HepG2 (cell line): ENCODE measurements around the gene TH. TPM values are rescaled to one million over a fixed set of nuclear protein-coding genes. Genes with fewer than 3 reads are reported as not detected.

ENCODE experiments used
- ESRRA ChIP-seq: sonication (generic); formaldehyde crosslinking; IDR thresholded peaks from 2 replicates; pipeline ENCODE4 v1.5.1; 2020; ENCODE audit warnings: mild to moderate bottlenecking, low read depth, missing genetic modification reagents
- GZF1 ChIP-seq: sonication (generic); formaldehyde crosslinking; IDR thresholded peaks from 2 replicates; pipeline ENCODE4 v1.5.1; 2020; ENCODE audit warnings: mild to moderate bottlenecking, missing genetic modification reagents
- HMG20A ChIP-seq: IDR thresholded peaks from 2 replicates; pipeline ENCODE4 v1.6.1; 2016; ENCODE audit warnings: borderline replicate concordance
- HNRNPL ChIP-seq: fragments of 200-400 bp; formaldehyde crosslinking; IDR thresholded peaks from 2 replicates; pipeline ENCODE4 v1.6.1; 2017; ENCODE audit warnings: mild to moderate bottlenecking, low read depth, low read length
- JDP2 ChIP-seq: sonication (generic); formaldehyde crosslinking; IDR thresholded peaks from 2 replicates; pipeline ENCODE4 v1.8.1; 2022; ENCODE audit warnings: missing genetic modification reagents, borderline replicate concordance
- KLF6 ChIP-seq: IDR thresholded peaks from 2 replicates; pipeline ENCODE4 v1.8.0; 2016; ENCODE audit warnings: missing biosample characterization, missing genetic modification reagents
- MIXL1 ChIP-seq: IDR thresholded peaks from 2 replicates; pipeline ENCODE4 v1.6.1; 2016
- MTF1 ChIP-seq: sonication (generic); formaldehyde crosslinking; IDR thresholded peaks from 2 replicates; pipeline ENCODE4 v1.5.0; 2020; ENCODE audit warnings: missing genetic modification reagents
- MZF1 ChIP-seq: sonication (generic); formaldehyde crosslinking; IDR thresholded peaks from 2 replicates; pipeline ENCODE4 v1.8.1; 2023; ENCODE audit warnings: mild to moderate bottlenecking, missing genetic modification reagents, borderline replicate concordance
- NONO ChIP-seq, 2 experiments: fragments of 450-650 bp in 1 of 2; sonication (generic) in 1 of 2; formaldehyde crosslinking in 1 of 2; IDR thresholded peaks in 1 of 2; conservative IDR thresholded peaks in 1 of 2; 2 replicates each; pipeline versions ENCODE4 v1.6.1 to v1.8.0; 2017 to 2022; ENCODE audit warnings: mild to moderate bottlenecking in 1 of 2, missing genetic modification reagents in 1 of 2, moderate library complexity in 1 of 2
- NR2F2 ChIP-seq: IDR thresholded peaks from 2 replicates; pipeline ENCODE4 v1.6.1; 2012; ENCODE audit warnings: low read depth, inconsistent platforms, borderline replicate concordance
- SNAI1 ChIP-seq: sonication (generic); formaldehyde crosslinking; IDR thresholded peaks from 2 replicates; pipeline ENCODE4 v1.5.0; 2020; ENCODE audit warnings: mild to moderate bottlenecking, missing genetic modification reagents, borderline replicate concordance
- SP140L ChIP-seq: sonication (generic); formaldehyde crosslinking; IDR thresholded peaks from 2 replicates; pipeline ENCODE4 v1.4.0; 2020; ENCODE audit warnings: missing genetic modification reagents, borderline replicate concordance
- SP5 ChIP-seq: IDR thresholded peaks from 2 replicates; pipeline ENCODE4 v1.6.1; 2016; ENCODE audit warnings: low read depth, borderline replicate concordance
- TMF1 ChIP-seq: sonication (generic); formaldehyde crosslinking; IDR thresholded peaks from 2 replicates; pipeline ENCODE4 v1.8.1; 2022; ENCODE audit warnings: low read depth, missing genetic modification reagents
- ZFP1 ChIP-seq: IDR thresholded peaks from 2 replicates; pipeline ENCODE4 v1.6.1; 2016
- ZMYM4 ChIP-seq: sonication (generic); formaldehyde crosslinking; IDR thresholded peaks from 2 replicates; pipeline ENCODE4 v1.8.1; 2023; ENCODE audit warnings: mild to moderate bottlenecking, missing genetic modification reagents
- ZNF496 ChIP-seq: sonication (generic); formaldehyde crosslinking; IDR thresholded peaks from 2 replicates; pipeline ENCODE4 v1.8.1; 2023; ENCODE audit warnings: mild to moderate bottlenecking, moderate library complexity, missing genetic modification reagents; ENCODE audit not compliant: insufficient replicate concordance
- ZNF746 ChIP-seq: sonication (generic); formaldehyde crosslinking; IDR thresholded peaks from 2 replicates; pipeline ENCODE4 v1.8.0; 2022; ENCODE audit warnings: mild to moderate bottlenecking, missing genetic modification reagents
- ZSCAN20 ChIP-seq: sonication (generic); formaldehyde crosslinking; IDR thresholded peaks from 2 replicates; pipeline ENCODE4 v1.4.0; 2020; ENCODE audit warnings: missing genetic modification reagents, mild to moderate bottlenecking, borderline replicate concordance
- ZSCAN9 ChIP-seq: IDR thresholded peaks from 2 replicates; pipeline ENCODE4 v1.6.1; 2016; ENCODE audit warnings: borderline replicate concordance
- polyA plus RNA-seq, 8 experiments: library from polyadenylated mRNA; depleted of rRNA in 3 of 8; stranded (reverse) in 7 of 8; unstranded in 1 of 8; fragments of >200 nt; fragmentation: Illumina TruSeq in 4 of 8; extraction: Trizol in 4 of 8; gene quantifications; 2 replicates each; pipeline versions ENCODE4 v1.2.1 to v1.2.3, GENCODE V29; 2011 to 2016; ENCODE audit warnings: low read depth in 4 of 8, missing spikeins in 1 of 8, mixed read lengths in 1 of 8; ENCODE audit not compliant: insufficient read depth in 1 of 8
- total RNA-seq, 5 experiments: library from RNA; depleted of rRNA; stranded (reverse); fragments of >200 nt; fragmentation: Illumina TruSeq; extraction: Trizol; gene quantifications; 2 replicates each; pipeline ENCODE4 v1.2.3, GENCODE V29; 2016; ENCODE audit warnings: low read depth in 1 of 5
- TF ChIP-seq, protein P1 (sequence below): sonication (generic); formaldehyde crosslinking; IDR thresholded peaks from 2 replicates; pipeline ENCODE4 v1.4.0; 2020; ENCODE audit warnings: missing genetic modification reagents, borderline replicate concordance
- TF ChIP-seq, protein P2 (sequence below): sonication (generic); formaldehyde crosslinking; IDR thresholded peaks from 2 replicates; pipeline ENCODE4 v1.5.0; 2020; ENCODE audit warnings: mild to moderate bottlenecking, missing genetic modification reagents
- TF ChIP-seq, protein P3 (sequence below): sonication (generic); formaldehyde crosslinking; IDR thresholded peaks from 2 replicates; pipeline ENCODE4 v1.4.0; 2020; ENCODE audit warnings: missing genetic modification reagents, mild to moderate bottlenecking, borderline replicate concordance

Gene TH
- total and polyA plus RNA-seq, 2 of the 13 experiments (the other 11 are each of a cell fraction or from before 2014, with no cell fraction given): 0.36 TPM; not detected in 1

DNA sequence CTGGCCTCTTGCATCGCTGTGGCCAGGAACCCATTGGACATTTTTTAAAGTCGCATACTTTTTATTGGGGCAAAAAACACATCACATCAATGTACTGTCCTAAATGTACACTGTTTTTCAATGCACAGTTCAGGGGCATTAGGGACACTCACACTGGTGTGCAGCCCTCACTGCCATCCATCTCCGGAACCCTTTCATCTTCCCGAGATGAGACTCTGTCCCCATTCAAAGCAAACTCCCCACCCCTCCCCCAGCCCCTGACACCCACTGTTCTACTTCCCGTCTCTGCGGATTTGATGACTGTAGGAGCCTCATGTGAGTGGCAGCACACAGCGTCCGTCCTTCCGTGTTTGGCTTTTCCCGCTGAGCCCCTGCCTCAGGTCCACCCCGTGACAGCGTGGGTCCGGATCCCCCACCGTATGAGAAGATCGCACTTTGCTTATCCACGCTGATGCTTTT lies 41.8 kb upstream of the TH start (continued):
- TF ChIP-seq, protein P1, sequence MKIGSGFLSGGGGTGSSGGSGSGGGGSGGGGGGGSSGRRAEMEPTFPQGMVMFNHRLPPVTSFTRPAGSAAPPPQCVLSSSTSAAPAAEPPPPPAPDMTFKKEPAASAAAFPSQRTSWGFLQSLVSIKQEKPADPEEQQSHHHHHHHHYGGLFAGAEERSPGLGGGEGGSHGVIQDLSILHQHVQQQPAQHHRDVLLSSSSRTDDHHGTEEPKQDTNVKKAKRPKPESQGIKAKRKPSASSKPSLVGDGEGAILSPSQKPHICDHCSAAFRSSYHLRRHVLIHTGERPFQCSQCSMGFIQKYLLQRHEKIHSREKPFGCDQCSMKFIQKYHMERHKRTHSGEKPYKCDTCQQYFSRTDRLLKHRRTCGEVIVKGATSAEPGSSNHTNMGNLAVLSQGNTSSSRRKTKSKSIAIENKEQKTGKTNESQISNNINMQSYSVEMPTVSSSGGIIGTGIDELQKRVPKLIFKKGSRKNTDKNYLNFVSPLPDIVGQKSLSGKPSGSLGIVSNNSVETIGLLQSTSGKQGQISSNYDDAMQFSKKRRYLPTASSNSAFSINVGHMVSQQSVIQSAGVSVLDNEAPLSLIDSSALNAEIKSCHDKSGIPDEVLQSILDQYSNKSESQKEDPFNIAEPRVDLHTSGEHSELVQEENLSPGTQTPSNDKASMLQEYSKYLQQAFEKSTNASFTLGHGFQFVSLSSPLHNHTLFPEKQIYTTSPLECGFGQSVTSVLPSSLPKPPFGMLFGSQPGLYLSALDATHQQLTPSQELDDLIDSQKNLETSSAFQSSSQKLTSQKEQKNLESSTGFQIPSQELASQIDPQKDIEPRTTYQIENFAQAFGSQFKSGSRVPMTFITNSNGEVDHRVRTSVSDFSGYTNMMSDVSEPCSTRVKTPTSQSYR (CRISPR knock-in tag): peak; percentile 98
- TF ChIP-seq ZFP1 (CRISPR knock-in tag): peak; percentile 62
- no peak for TF ChIP-seq SP140L
- peak; percentile 37; the same call in 1 of the 2 replicates for TF ChIP-seq ZNF746 (CRISPR knock-in tag)
- no peak for TF ChIP-seq ZSCAN20 (CRISPR knock-in tag)
- TF ChIP-seq, protein P2, sequence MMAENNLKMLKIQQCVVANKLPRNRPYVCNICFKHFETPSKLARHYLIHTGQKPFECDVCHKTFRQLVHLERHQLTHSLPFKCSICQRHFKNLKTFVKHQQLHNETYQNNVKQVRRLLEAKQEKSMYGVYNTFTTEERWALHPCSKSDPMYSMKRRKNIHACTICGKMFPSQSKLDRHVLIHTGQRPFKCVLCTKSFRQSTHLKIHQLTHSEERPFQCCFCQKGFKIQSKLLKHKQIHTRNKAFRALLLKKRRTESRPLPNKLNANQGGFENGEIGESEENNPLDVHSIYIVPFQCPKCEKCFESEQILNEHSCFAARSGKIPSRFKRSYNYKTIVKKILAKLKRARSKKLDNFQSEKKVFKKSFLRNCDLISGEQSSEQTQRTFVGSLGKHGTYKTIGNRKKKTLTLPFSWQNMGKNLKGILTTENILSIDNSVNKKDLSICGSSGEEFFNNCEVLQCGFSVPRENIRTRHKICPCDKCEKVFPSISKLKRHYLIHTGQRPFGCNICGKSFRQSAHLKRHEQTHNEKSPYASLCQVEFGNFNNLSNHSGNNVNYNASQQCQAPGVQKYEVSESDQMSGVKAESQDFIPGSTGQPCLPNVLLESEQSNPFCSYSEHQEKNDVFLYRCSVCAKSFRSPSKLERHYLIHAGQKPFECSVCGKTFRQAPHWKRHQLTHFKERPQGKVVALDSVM (CRISPR knock-in tag): 0 out of 2 replicates have a peak, but pooled peaks have one; percentile 1
- TF ChIP-seq KLF6 (CRISPR knock-in tag): no peak; the same call in 1 of the 2 replicates
- TF ChIP-seq ZSCAN9 (CRISPR knock-in tag): no peak; the same call in 1 of the 2 replicates
- peak; percentile 57; the same call in 1 of the 2 replicates for TF ChIP-seq SNAI1
- no peak for TF ChIP-seq HNRNPL
- peak; percentile 81 for TF ChIP-seq ESRRA
- no peak for TF ChIP-seq TMF1 (CRISPR knock-in tag)
- peak; percentile 29; the same call in 1 of the 2 replicates for TF ChIP-seq ZMYM4
- TF ChIP-seq MTF1 (CRISPR knock-in tag): no peak
- no peak for TF ChIP-seq GZF1 (CRISPR knock-in tag)
- TF ChIP-seq, protein P3, sequence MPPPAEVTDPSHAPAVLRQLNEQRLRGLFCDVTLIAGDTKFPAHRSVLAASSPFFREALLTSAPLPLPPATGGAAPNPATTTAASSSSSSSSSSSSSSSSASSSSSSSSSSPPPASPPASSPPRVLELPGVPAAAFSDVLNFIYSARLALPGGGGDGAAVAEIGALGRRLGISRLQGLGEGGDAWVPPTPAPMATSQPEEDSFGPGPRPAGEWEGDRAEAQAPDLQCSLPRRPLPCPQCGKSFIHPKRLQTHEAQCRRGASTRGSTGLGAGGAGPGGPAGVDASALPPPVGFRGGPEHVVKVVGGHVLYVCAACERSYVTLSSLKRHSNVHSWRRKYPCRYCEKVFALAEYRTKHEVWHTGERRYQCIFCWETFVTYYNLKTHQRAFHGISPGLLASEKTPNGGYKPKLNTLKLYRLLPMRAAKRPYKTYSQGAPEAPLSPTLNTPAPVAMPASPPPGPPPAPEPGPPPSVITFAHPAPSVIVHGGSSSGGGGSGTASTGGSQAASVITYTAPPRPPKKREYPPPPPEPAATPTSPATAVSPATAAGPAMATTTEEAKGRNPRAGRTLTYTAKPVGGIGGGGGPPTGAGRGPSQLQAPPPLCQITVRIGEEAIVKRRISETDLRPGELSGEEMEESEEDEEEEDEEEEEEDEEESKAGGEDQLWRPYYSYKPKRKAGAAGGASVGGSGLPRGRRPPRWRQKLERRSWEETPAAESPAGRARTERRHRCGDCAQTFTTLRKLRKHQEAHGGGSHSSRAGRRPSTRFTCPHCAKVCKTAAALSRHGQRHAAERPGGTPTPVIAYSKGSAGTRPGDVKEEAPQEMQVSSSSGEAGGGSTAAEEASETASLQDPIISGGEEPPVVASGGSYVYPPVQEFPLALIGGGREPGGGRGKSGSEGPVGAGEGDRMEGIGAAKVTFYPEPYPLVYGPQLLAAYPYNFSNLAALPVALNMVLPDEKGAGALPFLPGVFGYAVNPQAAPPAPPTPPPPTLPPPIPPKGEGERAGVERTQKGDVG (CRISPR knock-in tag): no peak
- no peak for TF ChIP-seq NONO (IDR thresholded peaks at IDR 0.05)
- 0 out of 2 replicates have a peak, but pooled peaks have one; percentile 7 for TF ChIP-seq NONO (CRISPR knock-in tag; conservative IDR thresholded peaks at IDR 0.05)
- peak; percentile 49; the same call in 1 of the 2 replicates for TF ChIP-seq NR2F2
- TF ChIP-seq JDP2 (CRISPR knock-in tag): no peak
- TF ChIP-seq MZF1 (CRISPR knock-in tag): no peak
- peak; percentile 53; the same call in 1 of the 2 replicates for TF ChIP-seq MIXL1
- TF ChIP-seq SP5: peak; percentile 50
- TF ChIP-seq HMG20A (CRISPR knock-in tag): peak; percentile 83; the same call in 1 of the 2 replicates
- TF ChIP-seq ZNF496 (CRISPR knock-in tag): no peak
